HG03469 (cell line): ENCODE measurements around the gene ABCE1.

Experiments used
- ATAC-seq: cut with Tn5 transposase; IDR thresholded peaks from one replicate; pipeline ENCODE4 v1.9.1; 2021; ENCODE audit warnings: mild to moderate bottlenecking, moderate library complexity, moderate number of reproducible peaks; ENCODE audit not compliant: unreplicated experiment

Gene ABCE1

DNA sequence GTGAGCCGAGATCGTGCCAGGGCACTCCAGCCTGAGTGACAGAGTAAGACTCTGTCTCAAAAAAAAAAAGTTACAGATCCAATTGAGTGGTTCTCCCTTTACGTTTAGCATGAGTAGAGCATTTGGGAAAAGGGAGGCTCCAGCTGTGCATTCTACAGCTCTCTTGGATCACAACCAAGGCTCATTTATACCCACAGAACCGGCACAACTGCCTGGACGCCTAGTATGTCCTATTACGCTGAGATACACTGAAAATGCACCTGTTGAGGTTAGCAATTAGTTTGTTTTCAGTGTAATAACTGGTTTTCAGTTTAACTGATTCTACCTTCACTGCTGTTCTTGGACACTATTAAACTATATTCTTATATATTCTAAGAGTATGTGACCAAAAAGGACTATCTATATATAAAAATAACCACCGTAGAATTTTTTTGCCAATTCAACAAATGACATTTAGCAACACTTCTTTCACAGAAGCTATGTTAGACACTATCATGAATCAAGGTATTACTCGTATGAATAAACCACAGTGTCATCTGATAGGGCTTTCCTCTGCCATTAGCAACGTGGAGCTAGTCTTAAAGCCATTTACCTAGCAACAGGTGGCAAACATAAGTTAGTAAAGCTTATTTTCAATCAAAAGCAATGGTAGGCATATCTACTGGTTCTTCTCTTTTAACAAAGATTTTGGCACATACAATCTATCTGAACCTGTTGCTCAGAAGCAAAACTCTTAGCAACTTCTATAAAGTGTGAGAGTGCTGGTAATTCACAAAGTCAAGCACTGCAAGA lies 78.7 kb downstream of the ABCE1 start:
- ATAC-seq: no peak

DNA sequence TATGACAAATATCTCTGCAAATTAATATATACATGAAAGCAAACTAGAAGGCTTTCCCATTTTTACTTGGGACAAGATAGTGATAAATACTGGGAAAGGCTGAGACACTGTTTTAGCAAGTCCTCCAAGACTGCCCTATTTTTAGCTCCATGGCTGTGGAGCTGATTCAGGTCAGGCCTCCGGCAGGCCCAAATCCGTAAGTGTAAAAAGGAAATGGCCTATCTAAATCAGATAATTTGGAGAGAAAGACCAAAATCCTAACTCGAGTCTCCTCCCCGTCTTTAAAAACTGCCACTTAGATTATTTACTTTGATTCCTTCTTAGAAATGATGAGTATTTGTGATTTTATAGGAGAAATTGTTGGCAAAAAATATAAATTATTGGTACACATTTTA lies 79.4 kb downstream of the ABCE1 start:
- ATAC-seq: no peak

DNA sequence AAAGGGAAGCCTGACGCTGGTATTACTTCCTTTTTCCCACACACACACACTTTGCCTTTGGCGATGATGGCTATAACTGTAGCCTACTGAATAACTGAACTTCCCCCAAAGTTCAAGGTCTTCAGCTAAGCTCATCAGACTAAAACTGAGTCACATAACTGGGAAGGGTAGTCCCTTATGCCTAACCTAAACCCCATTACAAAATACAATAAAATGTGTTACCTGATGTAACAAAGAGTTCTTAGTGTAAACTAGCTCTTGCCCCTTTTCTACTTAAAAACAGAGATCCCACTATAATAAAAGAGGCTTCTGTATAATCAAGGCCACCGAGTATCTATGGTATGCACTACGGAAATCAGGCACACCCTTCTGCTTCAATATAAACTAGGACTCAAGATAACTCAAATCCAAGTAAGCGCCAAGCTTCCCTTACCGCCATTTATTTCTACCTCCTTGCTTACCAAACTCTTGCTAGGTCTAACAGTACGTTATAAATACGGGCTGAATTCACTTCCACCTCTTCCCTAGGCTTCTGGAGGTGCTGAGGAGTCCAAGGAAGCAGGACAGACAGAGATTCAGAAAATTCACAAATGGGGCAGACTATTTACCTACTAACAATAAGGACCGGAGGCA lies 79.9 kb downstream of the ABCE1 start:
- no peak for ATAC-seq

DNA sequence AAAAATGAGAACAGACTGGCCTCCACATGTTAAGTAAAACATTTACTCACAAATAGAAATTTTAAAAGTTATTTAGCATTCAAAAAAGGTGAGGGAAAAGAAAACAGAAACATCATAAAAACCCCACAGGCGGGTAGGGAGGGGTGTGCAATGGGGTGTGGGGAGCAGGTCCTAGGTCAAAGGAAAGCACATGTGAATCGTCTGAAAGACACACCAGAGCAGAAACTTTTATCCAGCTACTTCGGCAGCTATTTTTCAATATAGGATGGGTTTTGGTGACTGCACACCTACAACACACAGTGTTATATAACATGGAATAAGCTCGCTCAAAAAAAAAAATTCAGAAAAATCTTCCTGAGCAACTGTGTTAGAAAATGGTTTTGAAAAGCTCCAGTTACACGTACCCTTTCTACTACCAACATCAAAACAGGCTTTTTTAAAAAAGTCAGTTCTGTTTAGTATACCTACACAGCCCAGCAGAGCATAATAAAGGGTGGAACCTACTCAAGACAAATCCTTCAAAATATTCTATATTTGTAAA lies 80.7 kb downstream of the ABCE1 start:
- no peak for ATAC-seq
